Stimulated activated CD4-positive, alpha-beta T cell treated with anti-CD3 and anti-CD28 coated beads, Interleukin-1b, Interleukin-23, amount 100 ng/mL, for 24 hours (primary cell): ENCODE measurements around the gene PLA2G12B.

Experiments used
- DNase-seq, 4 experiments: peaks; one replicate each; pipeline ENCODE4 v3.0.0-alpha.2; 2020; ENCODE audit warnings: low read depth in 4 of 4, low spot score in 1 of 4

Gene PLA2G12B

GRCh38 chr10:72895236-72895850, 59.3 kb downstream of the PLA2G12B start:
- no peak for DNase-seq

- DNase-seq = no peak
These were observed 61.3 kb downstream of the PLA2G12B start, which contains the start of gene OIT3 for GRCh38 chr10:72893136-72893798. Gene OIT3 (plus strand): TSS chr10:72893739. CDS start chr10:72893799, 60 bp downstream.

GRCh38 chr10:72890086-72890485, 64.5 kb downstream of the PLA2G12B start:
- DNase-seq = no peak

GRCh38 chr10:72889391-72889831, 65.2 kb downstream of the PLA2G12B start:
- DNase-seq = no peak

GRCh38 chr10:72888151-72888638, 66.4 kb downstream of the PLA2G12B start:
- DNase-seq = no peak

GRCh38 chr10:72887043-72887442, 67.6 kb downstream of the PLA2G12B start:
- DNase-seq = no peak

- no peak for DNase-seq
These were observed 68.0 kb downstream of the PLA2G12B start for GRCh38 chr10:72886621-72887020.

- DNase-seq = no peak
These were observed 68.7 kb downstream of the PLA2G12B start for GRCh38 chr10:72885953-72886352.
